Nephron progenitor cell (in vitro differentiated cells): ENCODE measurements around the gene DDX47.
"Not testable (repeated sequence)": the region's sequence is repeated elsewhere in the genome, so short reads cannot be mapped to it uniquely, and the experiment has no call there.

Source experiments
- DNase-seq: peaks from one replicate; pipeline ENCODE4 v3.0.0; 2021
- H3K27ac Mint-ChIP-seq: 2 replicates; pipeline ENCODE4 v1.8.0; 2021; ENCODE audit warnings: mild to moderate bottlenecking, moderate library complexity, mixed read lengths
- H3K27me3 Mint-ChIP-seq: 2 replicates; pipeline ENCODE4 v1.8.0; 2021; ENCODE audit warnings: mild to moderate bottlenecking, low read depth, mixed read lengths; ENCODE audit not compliant: poor library complexity
- H3K36me3 Mint-ChIP-seq: 2 replicates; pipeline ENCODE4 v1.8.0; 2021; ENCODE audit warnings: low read depth, mixed read lengths
- H3K4me1 Mint-ChIP-seq: 2 replicates; pipeline ENCODE4 v1.8.0; 2021; ENCODE audit warnings: mixed read lengths
- H3K4me3 Mint-ChIP-seq: 2 replicates; pipeline ENCODE4 v1.8.0; 2021; ENCODE audit warnings: mild to moderate bottlenecking, moderate library complexity, mixed read lengths
- H3K9me3 Mint-ChIP-seq: 2 replicates; pipeline ENCODE4 v1.8.0; 2021; ENCODE audit warnings: mild to moderate bottlenecking, moderate library complexity, mixed read lengths
- TF ChIP-seq, protein P1 (sequence below): fragments of 200-600 bp; sonication (generic); IDR thresholded peaks from 2 replicates; pipeline ENCODE4 v1.5.0; 2021; ENCODE audit warnings: antibody characterized with exemption

The DDX47 gene

DNA sequence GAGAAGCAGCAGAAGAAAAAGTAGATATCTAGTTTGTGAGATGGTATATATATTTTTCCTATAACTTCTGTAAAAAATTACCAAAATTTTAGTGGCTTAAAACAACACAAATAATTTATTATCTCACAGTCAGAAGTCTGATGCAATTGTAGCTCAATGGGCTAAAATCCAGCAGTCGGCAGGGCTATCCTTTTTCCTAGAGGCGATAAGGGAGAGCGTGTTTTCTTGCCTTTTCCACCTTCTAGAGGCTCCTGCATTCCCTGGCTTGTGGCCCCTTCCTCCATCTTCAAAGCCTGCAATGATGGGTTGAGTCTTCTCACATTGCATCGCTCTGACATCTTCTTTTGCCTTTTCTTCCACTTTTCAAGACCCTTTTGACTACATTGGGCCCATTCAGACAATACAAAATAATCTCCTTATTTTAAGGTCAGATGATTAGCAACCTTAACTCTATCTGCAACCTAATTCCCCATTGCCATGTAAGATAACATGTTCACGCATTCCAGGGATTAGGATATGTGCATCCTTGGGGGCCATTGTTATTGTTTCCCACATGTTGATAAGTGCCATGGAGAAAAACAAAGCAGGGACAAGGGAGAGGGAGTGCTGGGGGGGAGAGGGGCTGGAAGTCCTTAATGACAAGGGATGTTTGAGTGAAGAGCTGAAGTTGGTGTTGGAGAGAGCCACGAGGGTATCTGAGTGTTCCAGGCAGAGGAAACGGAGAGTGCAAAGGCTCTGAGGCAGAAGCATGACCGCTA is 13.8 kb upstream of the DDX47 start:
- H3K9me3 Mint-ChIP-seq, result peaks cover 7% of the 10 kb centered on the region
- peaks cover 57% of the 10 kb centered on the region for H3K4me1 Mint-ChIP-seq
- peak overlapping the region; percentile 52 for H3K27ac Mint-ChIP-seq
- H3K36me3 Mint-ChIP-seq, result no peaks in the 10 kb centered on the region
- no peak for DNase-seq
- TF ChIP-seq, protein P1, sequence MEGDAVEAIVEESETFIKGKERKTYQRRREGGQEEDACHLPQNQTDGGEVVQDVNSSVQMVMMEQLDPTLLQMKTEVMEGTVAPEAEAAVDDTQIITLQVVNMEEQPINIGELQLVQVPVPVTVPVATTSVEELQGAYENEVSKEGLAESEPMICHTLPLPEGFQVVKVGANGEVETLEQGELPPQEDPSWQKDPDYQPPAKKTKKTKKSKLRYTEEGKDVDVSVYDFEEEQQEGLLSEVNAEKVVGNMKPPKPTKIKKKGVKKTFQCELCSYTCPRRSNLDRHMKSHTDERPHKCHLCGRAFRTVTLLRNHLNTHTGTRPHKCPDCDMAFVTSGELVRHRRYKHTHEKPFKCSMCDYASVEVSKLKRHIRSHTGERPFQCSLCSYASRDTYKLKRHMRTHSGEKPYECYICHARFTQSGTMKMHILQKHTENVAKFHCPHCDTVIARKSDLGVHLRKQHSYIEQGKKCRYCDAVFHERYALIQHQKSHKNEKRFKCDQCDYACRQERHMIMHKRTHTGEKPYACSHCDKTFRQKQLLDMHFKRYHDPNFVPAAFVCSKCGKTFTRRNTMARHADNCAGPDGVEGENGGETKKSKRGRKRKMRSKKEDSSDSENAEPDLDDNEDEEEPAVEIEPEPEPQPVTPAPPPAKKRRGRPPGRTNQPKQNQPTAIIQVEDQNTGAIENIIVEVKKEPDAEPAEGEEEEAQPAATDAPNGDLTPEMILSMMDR, result no peak
- H3K27me3 Mint-ChIP-seq, result peaks cover 10% of the 10 kb centered on the region
- H3K4me3 Mint-ChIP-seq, result no peak overlapping the region

DNA sequence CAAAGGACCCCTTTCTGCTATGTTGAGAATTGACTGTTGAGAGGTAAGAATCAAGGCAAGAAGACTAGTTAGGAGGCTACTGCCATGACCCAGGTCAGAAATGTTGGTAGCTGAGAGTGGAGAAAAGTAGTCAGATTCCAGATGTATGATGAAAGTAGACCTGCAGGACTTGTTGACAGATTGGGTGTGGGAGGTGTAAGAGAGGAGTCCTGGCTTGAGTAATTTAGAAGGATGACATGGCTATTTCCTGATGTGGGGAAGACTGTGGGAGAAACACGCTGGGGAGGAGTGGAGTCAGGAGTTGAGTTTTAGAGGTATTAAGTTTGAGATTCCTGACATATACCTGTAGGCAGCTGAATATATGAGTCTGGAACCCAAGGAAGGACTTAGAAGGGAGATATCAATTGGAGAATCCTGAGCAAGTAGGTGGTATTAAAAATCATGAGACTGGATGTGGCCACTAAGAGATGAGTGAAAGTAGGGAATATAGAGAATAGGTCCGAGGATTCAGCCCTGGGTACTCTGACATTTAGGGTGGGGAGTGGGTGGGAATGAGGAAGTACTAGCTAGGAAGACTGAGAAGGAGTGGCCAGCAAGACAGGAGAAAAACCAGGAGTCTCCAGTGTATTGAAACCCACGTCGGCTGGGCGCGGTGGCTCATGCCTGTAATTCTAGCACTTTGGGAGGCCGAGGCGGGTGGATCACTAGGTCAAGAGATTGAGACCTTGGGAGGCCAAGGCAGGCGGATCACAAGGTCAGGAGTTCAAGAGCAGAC is 12.6 kb upstream of the DDX47 start:
- no peak for DNase-seq
- Mint-ChIP-seq H3K4me3 (no peak overlapping the region), H3K9me3 (peaks cover 7% of the 10 kb centered on the region), H3K27me3 (peaks cover 10% of the 10 kb centered on the region), H3K27ac (peak overlapping the region; percentile 77), H3K36me3 (no peaks in the 10 kb centered on the region), H3K4me1 (peaks cover 56% of the 10 kb centered on the region)
- TF ChIP-seq, protein P1, result no peak

- H3K27ac Mint-ChIP-seq, H3K4me3 Mint-ChIP-seq, H3K9me3 Mint-ChIP-seq, DNase-seq, H3K27me3 Mint-ChIP-seq, H3K36me3 Mint-ChIP-seq: not testable (repeated sequence)
- peaks cover 56% of the 10 kb centered on the region for H3K4me1 Mint-ChIP-seq
Observed at GRCh38 chr12:12801656-12802055, 11.5 kb upstream of the DDX47 start.

DNA sequence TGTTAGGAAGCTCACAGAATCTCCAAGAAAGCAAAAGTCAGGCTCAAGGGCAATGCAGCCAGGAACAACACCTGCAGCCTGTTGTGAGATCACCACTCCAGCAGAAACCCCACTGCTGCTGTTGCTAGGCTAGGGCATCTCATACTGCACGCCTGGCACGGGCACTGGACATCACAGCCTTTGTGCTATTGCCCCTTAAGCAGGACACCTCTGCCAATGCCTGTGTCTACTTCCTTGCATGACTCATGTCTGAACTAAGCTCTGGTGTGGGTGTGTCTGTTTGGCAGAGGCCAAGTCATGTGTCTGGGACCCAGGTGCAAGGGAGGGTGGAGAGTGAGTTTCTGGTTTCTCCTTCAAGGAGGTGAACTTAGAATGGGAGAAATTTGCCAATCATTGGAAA is 10.0 kb upstream of the DDX47 start:
- Mint-ChIP-seq H3K9me3 (peaks cover 4% of the 10 kb centered on the region), H3K27ac (no peak overlapping the region), H3K4me3 (no peak overlapping the region), H3K27me3 (peaks cover 10% of the 10 kb centered on the region), H3K36me3 (no peaks in the 10 kb centered on the region), H3K4me1 (peaks cover 59% of the 10 kb centered on the region)
- TF ChIP-seq, protein P1, result no peak
- no peak for DNase-seq

GRCh38 chr12:12804011-12804410 is 9.1 kb upstream of the DDX47 start:
- H3K4me1 Mint-ChIP-seq, result peaks cover 61% of the 10 kb centered on the region
- no peak overlapping the region for H3K27ac Mint-ChIP-seq
- no peaks in the 10 kb centered on the region for H3K36me3 Mint-ChIP-seq
- H3K4me3 Mint-ChIP-seq, result no peak overlapping the region
- DNase-seq, result no peak
- TF ChIP-seq, protein P1, result no peak
- peaks cover 4% of the 10 kb centered on the region for H3K9me3 Mint-ChIP-seq
- peaks cover 10% of the 10 kb centered on the region for H3K27me3 Mint-ChIP-seq

DNA sequence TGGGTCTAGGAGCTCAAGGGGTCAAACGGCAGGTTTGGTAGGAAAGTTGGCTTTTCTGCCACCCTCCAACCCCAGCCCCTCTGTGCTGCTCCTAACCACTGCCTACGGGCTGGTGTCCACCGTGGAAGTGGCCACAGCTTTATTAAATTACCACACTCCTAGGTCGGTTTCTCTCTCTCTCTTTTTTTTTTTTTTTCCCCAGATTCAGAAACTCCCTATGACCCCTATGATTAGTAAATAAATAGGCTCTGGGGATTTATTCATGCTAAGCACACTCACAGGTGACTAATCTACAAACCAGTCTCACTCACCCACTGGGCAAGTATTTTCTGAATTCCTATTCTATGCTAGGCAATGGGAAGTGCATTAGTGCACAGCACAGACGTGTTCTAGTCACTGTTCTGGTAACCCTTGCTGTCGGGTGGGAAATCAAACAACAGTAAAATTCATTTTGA is 8.7 kb upstream of the DDX47 start:
- Mint-ChIP-seq H3K27me3 (peaks cover 9% of the 10 kb centered on the region), H3K36me3 (no peaks in the 10 kb centered on the region), H3K4me1 (peaks cover 62% of the 10 kb centered on the region), H3K4me3 (no peak overlapping the region), H3K27ac (no peak overlapping the region), H3K9me3 (peaks cover 2% of the 10 kb centered on the region)
- TF ChIP-seq, protein P1, result no peak
- no peak for DNase-seq
